SU-DHL-6 (cell line): ENCODE measurements around the gene MAP1A.

Source experiments
- H2AFZ ChIP-seq: fragments of 200-600 bp; sonication (generic); 2 replicates; pipeline ENCODE4 v1.6.1; 2014; ENCODE audit warnings: low read depth, mild to moderate bottlenecking, moderate library complexity, mixed read lengths, antibody characterized with exemption, low read length; ENCODE audit not compliant: severe bottlenecking
- H3F3A ChIP-seq: fragments of 200-600 bp; shearing (Covaris generic); 2 replicates; pipeline ENCODE4 v1.6.0; 2016; ENCODE audit warnings: antibody characterized with exemption, mild to moderate bottlenecking; ENCODE audit not compliant: insufficient read depth
- H3K27ac ChIP-seq: fragments of 200-600 bp; sonication (generic); 2 replicates; pipeline ENCODE4 v1.5.1; 2016; ENCODE audit warnings: low read depth, mild to moderate bottlenecking, low read length, moderate library complexity, mixed read lengths
- H3K27me3 ChIP-seq: fragments of 200-600 bp; sonication (generic), shearing (Covaris generic); 2 replicates; pipeline ENCODE4 v1.6.0; 2014; ENCODE audit warnings: mild to moderate bottlenecking, low read length
- H3K36me3 ChIP-seq: fragments of 200-600 bp; sonication (generic); 2 replicates; pipeline ENCODE4 v1.6.1; 2014; ENCODE audit warnings: mild to moderate bottlenecking, low read length, mixed read lengths
- H3K4me2 ChIP-seq: fragments of 300-600, 200-600 bp; shearing (Covaris generic), sonication (generic); 2 replicates; pipeline ENCODE4 v1.6.0; 2014; ENCODE audit warnings: low read length, low read depth, mild to moderate bottlenecking; ENCODE audit not compliant: poor library complexity, severe bottlenecking
- H3K4me3 ChIP-seq: fragments of 200-600 bp; sonication (generic); 2 replicates; pipeline ENCODE4 v1.5.1; 2014; ENCODE audit warnings: antibody characterized with exemption, low read length, mild to moderate bottlenecking, mixed read lengths; ENCODE audit not compliant: insufficient read depth, poor library complexity, severe bottlenecking
- H3K79me2 ChIP-seq: fragments of 200-600 bp; sonication (generic); 2 replicates; pipeline ENCODE4 v1.6.1; 2014; ENCODE audit warnings: mild to moderate bottlenecking, low read length, moderate library complexity; ENCODE audit not compliant: insufficient read depth
- H3K9ac ChIP-seq: fragments of 200-600 bp; sonication (generic); 2 replicates; pipeline ENCODE4 v1.7.0; 2014; ENCODE audit warnings: mild to moderate bottlenecking, low read length
- H3K9me2 ChIP-seq: fragments of 200-600 bp; sonication (generic); replicated peaks from 2 replicates; pipeline ENCODE4 v1.6.1; 2014; ENCODE audit warnings: low read length; ENCODE audit not compliant: insufficient read depth
- H3K9me3 ChIP-seq: fragments of 200-600 bp; sonication (generic); 2 replicates; pipeline ENCODE4 v1.6.1; 2014; ENCODE audit warnings: low read length, mixed read lengths; ENCODE audit not compliant: insufficient read depth
- H4K20me1 ChIP-seq: fragments of 200-600 bp; sonication (generic); 2 replicates; pipeline ENCODE4 v1.6.1; 2014; ENCODE audit warnings: low read depth, mild to moderate bottlenecking, antibody characterized with exemption, low read length, moderate library complexity, mixed read lengths
- EZH2phosphoT487 ChIP-seq: fragments of 200-600 bp; sonication (generic), shearing (Covaris generic); conservative IDR thresholded peaks from 2 replicates; pipeline ENCODE4 v1.6.1; 2018; ENCODE audit warnings: mild to moderate bottlenecking, antibody characterized with exemption, low read length, moderate library complexity, mixed read lengths
- TF ChIP-seq, protein P1 (sequence below): fragments of 200-600 bp; sonication (generic); IDR thresholded peaks from one replicate; pipeline ENCODE4 v1.5.1; 2017; ENCODE audit warnings: antibody characterized with exemption, mild to moderate bottlenecking, low read length, moderate library complexity; ENCODE audit not compliant: insufficient read depth, poor library complexity, severe bottlenecking

The MAP1A gene

DNA sequence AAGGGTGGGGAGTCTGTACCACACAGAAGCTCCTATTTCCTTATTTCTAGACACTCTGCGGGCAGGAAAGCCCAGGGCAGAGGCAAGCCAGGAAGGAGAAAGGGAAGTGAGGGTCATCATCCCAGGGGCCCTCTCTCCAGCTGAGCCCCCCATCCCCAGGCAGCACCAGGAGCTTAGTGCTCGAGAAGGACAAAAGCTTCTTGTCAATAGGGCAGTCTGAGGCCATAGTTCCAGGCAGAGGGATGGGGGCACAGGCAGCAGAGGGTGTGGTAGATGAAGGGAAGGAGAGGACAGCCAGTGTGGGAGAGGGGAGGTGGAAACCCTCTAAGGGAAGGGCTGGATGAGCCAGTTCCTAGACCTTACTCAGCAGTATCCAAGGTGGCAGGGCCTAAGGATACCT, 2.7 kb downstream of the MAP1A start:
- TF ChIP-seq EZH2phosphoT487 = no peak
- TF ChIP-seq, protein P1, sequence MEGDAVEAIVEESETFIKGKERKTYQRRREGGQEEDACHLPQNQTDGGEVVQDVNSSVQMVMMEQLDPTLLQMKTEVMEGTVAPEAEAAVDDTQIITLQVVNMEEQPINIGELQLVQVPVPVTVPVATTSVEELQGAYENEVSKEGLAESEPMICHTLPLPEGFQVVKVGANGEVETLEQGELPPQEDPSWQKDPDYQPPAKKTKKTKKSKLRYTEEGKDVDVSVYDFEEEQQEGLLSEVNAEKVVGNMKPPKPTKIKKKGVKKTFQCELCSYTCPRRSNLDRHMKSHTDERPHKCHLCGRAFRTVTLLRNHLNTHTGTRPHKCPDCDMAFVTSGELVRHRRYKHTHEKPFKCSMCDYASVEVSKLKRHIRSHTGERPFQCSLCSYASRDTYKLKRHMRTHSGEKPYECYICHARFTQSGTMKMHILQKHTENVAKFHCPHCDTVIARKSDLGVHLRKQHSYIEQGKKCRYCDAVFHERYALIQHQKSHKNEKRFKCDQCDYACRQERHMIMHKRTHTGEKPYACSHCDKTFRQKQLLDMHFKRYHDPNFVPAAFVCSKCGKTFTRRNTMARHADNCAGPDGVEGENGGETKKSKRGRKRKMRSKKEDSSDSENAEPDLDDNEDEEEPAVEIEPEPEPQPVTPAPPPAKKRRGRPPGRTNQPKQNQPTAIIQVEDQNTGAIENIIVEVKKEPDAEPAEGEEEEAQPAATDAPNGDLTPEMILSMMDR = no peak
- Histone ChIP-seq H3F3A (no peaks in the 10 kb centered on the region), H3K9me2 (no peaks in the 10 kb centered on the region), H3K27ac (no peak overlapping the region), H2AFZ (no peak overlapping the region), H3K27me3 (no peaks in the 10 kb centered on the region), H4K20me1 (no peaks in the 10 kb centered on the region), H3K79me2 (no peaks in the 10 kb centered on the region), H3K4me3 (no peak overlapping the region), H3K4me2 (no peak overlapping the region), H3K9ac (no peak overlapping the region), H3K9me3 (no peaks in the 10 kb centered on the region), H3K36me3 (no peaks in the 10 kb centered on the region)

DNA sequence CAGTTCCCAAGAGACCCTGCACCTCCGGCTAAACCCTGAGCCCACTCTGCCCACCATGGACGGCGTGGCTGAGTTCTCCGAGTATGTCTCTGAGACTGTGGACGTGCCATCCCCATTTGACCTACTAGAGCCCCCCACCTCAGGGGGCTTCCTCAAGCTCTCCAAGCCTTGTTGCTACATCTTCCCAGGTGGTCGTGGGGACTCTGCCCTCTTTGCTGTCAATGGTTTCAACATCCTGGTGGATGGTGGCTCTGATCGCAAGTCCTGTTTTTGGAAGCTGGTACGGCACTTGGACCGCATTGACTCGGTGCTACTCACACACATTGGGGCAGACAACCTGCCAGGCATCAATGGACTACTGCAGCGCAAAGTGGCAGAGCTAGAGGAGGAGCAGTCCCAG, 4.0 kb downstream of the MAP1A start:
- Histone ChIP-seq H3K27me3 (no peaks in the 10 kb centered on the region), H3K79me2 (no peaks in the 10 kb centered on the region)

DNA sequence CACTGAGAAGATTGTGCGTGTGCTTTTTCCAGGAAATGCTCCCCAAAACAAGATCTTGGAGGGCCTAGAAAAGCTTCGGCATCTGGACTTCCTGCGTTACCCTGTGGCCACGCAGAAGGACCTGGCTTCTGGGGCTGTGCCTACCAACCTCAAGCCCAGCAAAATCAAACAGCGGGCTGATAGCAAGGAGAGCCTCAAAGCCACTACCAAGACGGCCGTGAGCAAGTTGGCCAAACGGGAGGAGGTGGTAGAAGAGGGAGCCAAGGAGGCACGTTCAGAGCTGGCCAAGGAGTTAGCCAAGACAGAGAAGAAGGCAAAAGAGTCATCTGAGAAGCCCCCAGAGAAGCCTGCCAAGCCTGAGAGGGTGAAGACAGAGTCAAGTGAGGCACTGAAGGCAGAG, 4.8 kb downstream of the MAP1A start:
- TF ChIP-seq, protein P1 = no peak
- no peak for TF ChIP-seq EZH2phosphoT487
- H3K36me3 ChIP-seq = no peaks in the 10 kb centered on the region
- no peak overlapping the region for H3K4me2 ChIP-seq
- no peaks in the 10 kb centered on the region for H3K27me3 ChIP-seq
- H3K27ac ChIP-seq = no peak overlapping the region
- no peaks in the 10 kb centered on the region for H3K79me2 ChIP-seq
- no peak overlapping the region for H3K9ac ChIP-seq
- no peaks in the 10 kb centered on the region for H3F3A ChIP-seq
- H3K9me2 ChIP-seq = no peaks in the 10 kb centered on the region
- H2AFZ ChIP-seq = no peak overlapping the region
- H3K9me3 ChIP-seq = no peaks in the 10 kb centered on the region
- no peak overlapping the region for H3K4me3 ChIP-seq
- no peaks in the 10 kb centered on the region for H4K20me1 ChIP-seq

More for the DNA sequence above, 4.0 kb downstream of the MAP1A start:
- Histone ChIP-seq H3K4me2 (no peak overlapping the region), H3K9me3 (no peaks in the 10 kb centered on the region), H2AFZ (no peak overlapping the region), H4K20me1 (no peaks in the 10 kb centered on the region), H3F3A (no peaks in the 10 kb centered on the region), H3K36me3 (no peaks in the 10 kb centered on the region), H3K27ac (no peak overlapping the region), H3K9me2 (no peaks in the 10 kb centered on the region), H3K4me3 (no peak overlapping the region), H3K9ac (no peak overlapping the region)
- no peak for TF ChIP-seq EZH2phosphoT487
- TF ChIP-seq, protein P1 = no peak
